ENCODE measurements around the gene INPPL1.

The INPPL1 gene

GRCh38 chr11:72217841-72218240, 6.7 kb upstream of the INPPL1 start:
- in situ Hi-C loops (cut with MboI; ENCODE audit: low sequenced_read_pairs), result no loop called here

GRCh38 chr11:72218251-72218745, 6.3 kb upstream of the INPPL1 start:
- in situ Hi-C loops (cut with MboI; ENCODE audit: low sequenced_read_pairs), result no loop called here

GRCh38 chr11:72220696-72221363, 3.7 kb upstream of the INPPL1 start:
- in situ Hi-C loops (cut with MboI; ENCODE audit: low sequenced_read_pairs), result no loop called here

- in situ Hi-C loops (cut with MboI; ENCODE audit: low sequenced_read_pairs), result no loop called here
Observed at GRCh38 chr11:72221386-72222075, 3.0 kb upstream of the INPPL1 start.

GRCh38 chr11:72222106-72222891, 2.3 kb upstream of the INPPL1 start:
- in situ Hi-C loops (cut with MboI; ENCODE audit: low sequenced_read_pairs), result no loop called here

GRCh38 chr11:72222907-72223614, 1.5 kb upstream of the INPPL1 start:
- in situ Hi-C loops (cut with MboI; ENCODE audit: low sequenced_read_pairs), result no loop called here

GRCh38 chr11:72223615-72224563, 678 bp upstream of the INPPL1 start:
- in situ Hi-C loops (cut with MboI; ENCODE audit: low sequenced_read_pairs), result no loop called here

- in situ Hi-C loops (cut with MboI; ENCODE audit: low sequenced_read_pairs), result no loop called here
Observed at GRCh38 chr11:72225411-72225951, 914 bp downstream of the INPPL1 start.

GRCh38 chr11:72226701-72227100, 2.1 kb downstream of the INPPL1 start:
- in situ Hi-C loops (cut with MboI; ENCODE audit: low sequenced_read_pairs), result no loop called here

GRCh38 chr11:72227316-72228228, 3.0 kb downstream of the INPPL1 start:
- in situ Hi-C loops (cut with MboI; ENCODE audit: low sequenced_read_pairs), result no loop called here

GRCh38 chr11:72228229-72228843, 3.8 kb downstream of the INPPL1 start:
- in situ Hi-C loops (cut with MboI; ENCODE audit: low sequenced_read_pairs), result no loop called here

GRCh38 chr11:72228844-72229231, 4.3 kb downstream of the INPPL1 start:
- in situ Hi-C loops (cut with MboI; ENCODE audit: low sequenced_read_pairs), result no loop called here

GRCh38 chr11:72229336-72229924, 4.9 kb downstream of the INPPL1 start:
- in situ Hi-C loops (cut with MboI; ENCODE audit: low sequenced_read_pairs), result no loop called here

- in situ Hi-C loops (cut with MboI; ENCODE audit: low sequenced_read_pairs), result no loop called here
Observed at GRCh38 chr11:72229925-72230763, 5.6 kb downstream of the INPPL1 start.

- in situ Hi-C loops (cut with MboI; ENCODE audit: low sequenced_read_pairs), result no loop called here
Observed at GRCh38 chr11:72230764-72231365, 6.3 kb downstream of the INPPL1 start.

Data from hTERT RPE-1 (cell line).